ENCODE data around the gene ZMYM4. TPM values are rescaled to one million over a fixed set of nuclear protein-coding genes. Genes with fewer than 3 reads are reported as not detected.
"Not testable (repeated sequence)": the region's sequence is repeated elsewhere in the genome, so short reads cannot be mapped to it uniquely, and the experiment has no call there.

Gene ZMYM4
- total RNA-seq, 1 donor from 2014 or later: 14.9 TPM

GRCh38 chr1:35449334-35450008, 181.0 kb downstream of the ZMYM4 start:
- no peak for ATAC-seq
- DNase-seq (ENCODE audit: low spot score): no peak

- ATAC-seq: peak; percentile 87
Measured at GRCh38 chr1:35451125-35451528, 182.6 kb downstream of the ZMYM4 start.

GRCh38 chr1:35452106-35452774, 183.7 kb downstream of the ZMYM4 start:
- ATAC-seq: peak; percentile 22
- peak; percentile 57 for DNase-seq (ENCODE audit: low spot score)

More at GRCh38 chr1:35451125-35451528, 182.6 kb downstream of the ZMYM4 start:
- peak; percentile 84 for DNase-seq (ENCODE audit: low spot score)

- DNase-seq (ENCODE audit: low spot score) (no peak), ATAC-seq (no peak)
Measured at GRCh38 chr1:35453031-35453430, 184.5 kb downstream of the ZMYM4 start.

- ATAC-seq (peak; percentile 38), DNase-seq (ENCODE audit: low spot score) (no peak)
Measured at GRCh38 chr1:35454176-35454575, 185.7 kb downstream of the ZMYM4 start.

- ATAC-seq: peak; percentile 59
- no peak for DNase-seq (ENCODE audit: low spot score)
Measured at GRCh38 chr1:35454616-35455015, 186.1 kb downstream of the ZMYM4 start.

- no peak for DNase-seq (ENCODE audit: low spot score)
- ATAC-seq: no peak
Measured at GRCh38 chr1:35460796-35461195, 192.3 kb downstream of the ZMYM4 start.

- no peak for ATAC-seq
- DNase-seq (ENCODE audit: low spot score): no peak
Measured at GRCh38 chr1:35461966-35462651, 193.6 kb downstream of the ZMYM4 start.

GRCh38 chr1:35463232-35463631, 194.7 kb downstream of the ZMYM4 start:
- ATAC-seq: peak; percentile 51

GRCh38 chr1:35463749-35464148, 195.2 kb downstream of the ZMYM4 start:
- ATAC-seq; DNase-seq (ENCODE audit: low spot score): not testable (repeated sequence)

More at GRCh38 chr1:35463232-35463631, 194.7 kb downstream of the ZMYM4 start:
- DNase-seq (ENCODE audit: low spot score): no peak

GRCh38 chr1:35466120-35466519, 197.6 kb downstream of the ZMYM4 start:
- ATAC-seq (no peak), DNase-seq (ENCODE audit: low spot score) (no peak)

- ATAC-seq (no peak), DNase-seq (ENCODE audit: low spot score) (no peak)
Measured at GRCh38 chr1:35470977-35471613, 202.6 kb downstream of the ZMYM4 start.

Other genes with a start within 250 kb of the ZMYM4 start
- gene ZMYM6, start 236.8 kb upstream of the ZMYM4 start, total RNA-seq: 7.2 TPM
- 4.1 TPM for gene ZMYM1, start 189.3 kb upstream of the ZMYM4 start, total RNA-seq
- gene SFPQ, start 75.6 kb upstream of the ZMYM4 start, total RNA-seq: 55.9 TPM

Data from left lobe of liver (tissue), 2 donors.